ENCODE data around the gene MDFIC.

Gene MDFIC

DNA sequence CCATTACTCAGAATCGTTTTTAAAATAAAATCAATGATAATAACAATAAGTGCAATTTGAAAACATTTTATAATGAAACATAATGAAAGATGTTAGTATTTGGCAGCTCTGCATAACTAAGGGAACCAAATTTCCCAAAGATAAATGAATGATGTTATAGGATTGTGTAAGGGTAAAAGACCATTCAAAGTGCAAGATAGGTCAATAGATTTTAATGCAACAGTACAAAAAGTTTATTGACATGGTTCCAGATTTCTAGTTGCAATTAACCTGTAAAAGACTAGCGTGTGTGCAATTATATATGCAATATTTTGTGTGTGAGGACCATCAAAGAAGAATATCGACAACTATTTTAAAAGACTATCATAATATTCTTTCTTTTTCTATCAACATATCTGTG, 122.3 kb downstream of the MDFIC start:
- no peak for DNase-seq

DNA sequence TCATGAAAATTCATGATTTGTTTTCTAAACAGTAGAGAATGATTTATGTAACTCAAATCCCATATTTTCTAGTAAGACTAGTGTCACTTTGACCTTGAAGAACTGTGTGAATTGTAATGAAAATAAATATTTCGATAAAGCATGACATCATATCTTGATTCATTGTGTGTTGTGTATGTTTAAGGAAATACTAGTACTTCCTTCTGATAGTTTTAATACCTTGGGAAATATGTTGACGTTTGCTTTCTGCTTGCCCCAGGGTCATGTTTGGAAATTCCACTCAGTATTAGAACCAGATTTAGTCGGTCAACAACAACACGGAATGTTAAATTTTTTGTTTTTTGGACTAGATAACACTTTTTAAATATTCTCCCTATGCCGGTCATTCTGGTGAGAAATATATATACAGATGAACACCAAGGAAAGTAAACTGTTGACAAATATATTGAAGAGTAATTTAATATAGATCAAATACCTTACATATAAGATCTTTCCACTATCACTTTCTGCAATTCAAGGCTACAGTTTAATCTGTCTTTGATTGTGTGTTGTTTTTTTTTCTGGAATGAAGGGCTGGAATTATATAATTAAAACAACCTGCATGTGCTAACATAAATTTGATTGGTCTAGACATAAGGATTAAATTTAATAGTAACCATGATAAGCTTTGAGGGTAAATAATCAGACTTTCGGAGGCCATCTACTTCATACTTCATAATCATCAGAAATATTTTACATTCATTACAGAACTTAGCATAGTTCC, 126.2 kb downstream of the MDFIC start:
- DNase-seq, result no peak

GRCh38 chr7:115052706-115053105, 130.8 kb downstream of the MDFIC start:
- no peak for DNase-seq

DNA sequence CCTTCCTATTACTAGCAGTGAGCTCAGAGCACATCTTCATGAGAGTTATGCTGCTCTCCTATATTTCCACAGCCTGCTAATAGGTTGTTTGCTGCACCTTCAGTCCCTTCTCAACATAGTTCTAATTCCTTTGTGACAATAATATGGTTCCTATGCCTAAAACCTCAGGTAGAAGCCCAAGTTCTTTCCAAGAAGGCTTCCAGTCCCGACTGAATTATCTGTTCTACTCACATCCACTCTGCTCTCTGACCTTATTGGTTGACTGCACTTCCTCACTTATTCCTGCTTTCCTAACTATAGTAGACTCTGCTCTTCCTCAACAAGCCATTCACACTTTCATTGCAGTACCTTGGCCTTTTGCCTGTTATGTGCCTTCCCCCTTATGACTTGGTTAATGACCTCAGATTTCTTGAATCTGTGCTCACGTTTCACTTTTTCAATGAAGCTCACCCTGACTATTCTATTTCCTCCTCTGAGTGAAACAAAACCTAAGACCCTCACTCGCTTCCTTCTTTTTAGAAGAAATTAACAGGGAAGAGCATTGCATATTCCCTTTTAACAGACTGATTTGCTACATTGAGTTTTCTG, 132.7 kb downstream of the MDFIC start:
- no peak for DNase-seq

DNA sequence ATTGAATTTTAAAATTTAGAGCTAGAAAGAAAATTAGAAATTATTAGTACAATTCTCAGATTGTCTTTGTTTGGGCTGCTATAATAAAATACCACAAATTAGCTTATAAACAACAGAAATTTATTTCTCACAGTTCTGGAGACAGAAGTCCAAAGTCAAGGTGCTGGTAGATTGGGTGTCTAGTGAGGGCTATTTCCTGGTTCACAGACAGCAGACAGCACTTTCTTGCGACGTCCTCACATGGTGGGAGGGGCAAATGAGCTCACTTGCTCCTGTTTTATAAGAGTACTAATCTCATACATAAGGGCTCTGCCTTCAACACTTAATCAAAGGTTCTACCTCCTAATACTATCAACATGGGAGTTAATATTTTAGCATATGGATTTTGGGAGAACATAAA, 134.1 kb downstream of the MDFIC start:
- no peak for DNase-seq

DNA sequence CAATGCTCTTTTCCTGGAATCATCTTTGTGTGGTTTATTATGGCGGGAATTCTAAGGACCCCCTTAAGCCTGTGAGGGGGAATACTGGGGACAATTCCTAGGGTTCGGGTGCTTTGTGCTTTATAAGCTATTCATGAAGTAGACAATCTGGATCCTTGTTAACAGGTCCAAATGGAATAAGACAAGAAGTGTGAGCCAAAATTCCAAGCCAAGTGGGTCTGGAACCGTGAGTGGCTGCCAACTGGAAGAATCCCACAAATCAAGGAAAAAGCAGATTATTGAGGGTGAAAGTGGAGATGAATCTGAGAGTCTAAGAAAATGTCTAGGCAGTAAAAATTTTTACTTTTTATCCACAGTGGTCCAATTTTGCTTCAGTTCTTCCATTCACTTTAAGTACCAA, 136.8 kb downstream of the MDFIC start:
- DNase-seq, result no peak

GRCh38 chr7:115059321-115059720, 137.4 kb downstream of the MDFIC start:
- no peak for DNase-seq

GRCh38 chr7:115060095-115060870, 138.4 kb downstream of the MDFIC start:
- no peak for DNase-seq

GRCh38 chr7:115066050-115066449, 144.2 kb downstream of the MDFIC start:
- no peak for DNase-seq

- no peak for DNase-seq
These were observed 144.7 kb downstream of the MDFIC start for GRCh38 chr7:115066634-115067033.

GRCh38 chr7:115068220-115068619, 146.3 kb downstream of the MDFIC start:
- no peak for DNase-seq
